KMS-11 (cell line): ENCODE data around the gene TTC21B.

Source experiments
- H2AFZ ChIP-seq: fragments of 200-600 bp; sonication (generic); 2 replicates; pipeline ENCODE4 v1.6.1; 2016; ENCODE audit warnings: antibody characterized with exemption, mixed run types, low read depth
- H3K27ac ChIP-seq: fragments of 200-600 bp; sonication (generic); 2 replicates; pipeline ENCODE4 v1.6.1; 2016; ENCODE audit warnings: mild to moderate bottlenecking, mixed run types
- H3K27me3 ChIP-seq: fragments of 200-600 bp; sonication (generic); 2 replicates; pipeline ENCODE4 v1.6.1; 2017; ENCODE audit warnings: mild to moderate bottlenecking, low read depth, mixed run types, moderate library complexity; ENCODE audit not compliant: insufficient read depth
- H3K36me3 ChIP-seq: fragments of 200-600 bp; sonication (generic); 2 replicates; pipeline ENCODE4 v1.6.1; 2017; ENCODE audit warnings: mild to moderate bottlenecking, mixed run types; ENCODE audit not compliant: insufficient read depth
- H3K4me1 ChIP-seq: fragments of 200-600 bp; sonication (generic); 2 replicates; pipeline ENCODE4 v1.6.1; 2016; ENCODE audit warnings: mild to moderate bottlenecking, low read depth, mixed run types; ENCODE audit not compliant: poor library complexity, severe bottlenecking
- H3K4me2 ChIP-seq: fragments of 200-600 bp; sonication (generic); 2 replicates; pipeline ENCODE4 v1.7.0; 2016; ENCODE audit warnings: mild to moderate bottlenecking, mixed run types
- H3K4me3 ChIP-seq: fragments of 200-600 bp; sonication (generic); IDR thresholded peaks from 2 replicates; pipeline ENCODE4 v1.6.1; 2017; ENCODE audit warnings: low read depth, low read length, mixed read lengths; ENCODE audit not compliant: insufficient read depth
- H3K79me2 ChIP-seq: fragments of 200-600 bp; sonication (generic); 2 replicates; pipeline ENCODE4 v1.6.1; 2016; ENCODE audit warnings: low read depth, mixed run types; ENCODE audit not compliant: insufficient read depth
- H3K9ac ChIP-seq: fragments of 200-600 bp; sonication (generic); 2 replicates; pipeline ENCODE4 v1.6.1; 2016; ENCODE audit warnings: mild to moderate bottlenecking, mixed run types
- H4K20me1 ChIP-seq: fragments of 200-600 bp; sonication (generic); 2 replicates; pipeline ENCODE4 v1.6.1; 2016; ENCODE audit warnings: mild to moderate bottlenecking, mixed run types; ENCODE audit not compliant: insufficient read depth
- TF ChIP-seq, protein P1 (sequence below): fragments of 200-600 bp; sonication (generic); conservative IDR thresholded peaks from 2 replicates; pipeline ENCODE4 v1.6.1; 2017; ENCODE audit warnings: low read depth, mild to moderate bottlenecking, antibody characterized with exemption, low read length, moderate library complexity, mixed read lengths

Gene TTC21B

DNA sequence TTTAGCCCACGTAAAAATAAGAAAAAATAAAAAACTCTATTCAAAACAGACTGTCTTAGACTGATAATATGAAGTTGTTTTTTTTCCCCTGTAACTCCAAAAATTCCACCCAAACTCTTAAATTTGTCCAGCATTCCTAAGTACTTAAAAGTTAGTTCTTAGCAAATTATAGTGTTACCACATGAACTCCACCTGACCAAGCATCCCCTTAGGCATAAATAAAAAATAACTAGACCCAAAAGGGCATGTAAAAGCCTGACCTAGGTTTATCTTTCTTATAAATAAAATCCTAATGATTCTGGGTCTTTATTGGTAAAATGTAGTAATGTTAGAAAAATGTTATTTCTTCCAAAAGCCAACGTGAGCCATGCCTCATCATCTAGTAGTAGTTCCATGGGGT is 54.3 kb downstream of the TTC21B start:
- no peak overlapping the region for H3K9ac ChIP-seq
- H3K4me3 ChIP-seq: no peak overlapping the region
- no peaks in the 10 kb centered on the region for H3K27me3 ChIP-seq
- no peaks in the 10 kb centered on the region for H3K4me1 ChIP-seq
- no peaks in the 10 kb centered on the region for H4K20me1 ChIP-seq
- no peak overlapping the region for H3K4me2 ChIP-seq
- TF ChIP-seq, protein P1, sequence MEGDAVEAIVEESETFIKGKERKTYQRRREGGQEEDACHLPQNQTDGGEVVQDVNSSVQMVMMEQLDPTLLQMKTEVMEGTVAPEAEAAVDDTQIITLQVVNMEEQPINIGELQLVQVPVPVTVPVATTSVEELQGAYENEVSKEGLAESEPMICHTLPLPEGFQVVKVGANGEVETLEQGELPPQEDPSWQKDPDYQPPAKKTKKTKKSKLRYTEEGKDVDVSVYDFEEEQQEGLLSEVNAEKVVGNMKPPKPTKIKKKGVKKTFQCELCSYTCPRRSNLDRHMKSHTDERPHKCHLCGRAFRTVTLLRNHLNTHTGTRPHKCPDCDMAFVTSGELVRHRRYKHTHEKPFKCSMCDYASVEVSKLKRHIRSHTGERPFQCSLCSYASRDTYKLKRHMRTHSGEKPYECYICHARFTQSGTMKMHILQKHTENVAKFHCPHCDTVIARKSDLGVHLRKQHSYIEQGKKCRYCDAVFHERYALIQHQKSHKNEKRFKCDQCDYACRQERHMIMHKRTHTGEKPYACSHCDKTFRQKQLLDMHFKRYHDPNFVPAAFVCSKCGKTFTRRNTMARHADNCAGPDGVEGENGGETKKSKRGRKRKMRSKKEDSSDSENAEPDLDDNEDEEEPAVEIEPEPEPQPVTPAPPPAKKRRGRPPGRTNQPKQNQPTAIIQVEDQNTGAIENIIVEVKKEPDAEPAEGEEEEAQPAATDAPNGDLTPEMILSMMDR: no peak
- no peaks in the 10 kb centered on the region for H3K36me3 ChIP-seq
- H3K79me2 ChIP-seq: no peaks in the 10 kb centered on the region
- H2AFZ ChIP-seq: no peak overlapping the region
- H3K27ac ChIP-seq: no peak overlapping the region

DNA sequence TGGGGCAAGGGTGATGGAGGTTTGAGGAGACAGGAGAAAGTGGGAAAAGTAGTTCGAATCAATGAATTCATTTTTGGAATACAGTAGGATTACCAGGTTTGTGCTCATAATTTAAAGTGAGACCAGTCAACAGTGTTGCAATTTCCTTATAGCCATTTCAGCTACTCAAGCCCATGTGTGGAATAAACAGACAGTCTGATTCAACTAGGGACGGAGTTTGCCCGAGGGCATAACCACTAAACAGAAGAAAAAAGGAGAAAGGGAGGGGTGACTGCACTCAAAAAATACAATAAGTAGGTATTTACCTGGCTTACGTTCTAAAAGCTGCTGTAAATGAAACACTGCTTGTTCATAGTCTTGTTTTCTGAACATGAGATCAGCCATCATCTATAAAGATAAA is 55.2 kb downstream of the TTC21B start:
- Histone ChIP-seq H3K79me2 (no peaks in the 10 kb centered on the region), H2AFZ (no peak overlapping the region), H3K4me2 (no peak overlapping the region), H3K9ac (no peak overlapping the region), H3K27me3 (no peaks in the 10 kb centered on the region), H3K27ac (no peak overlapping the region), H4K20me1 (no peaks in the 10 kb centered on the region), H3K36me3 (no peaks in the 10 kb centered on the region), H3K4me1 (no peaks in the 10 kb centered on the region), H3K4me3 (no peak overlapping the region)
- TF ChIP-seq, protein P1: no peak

DNA sequence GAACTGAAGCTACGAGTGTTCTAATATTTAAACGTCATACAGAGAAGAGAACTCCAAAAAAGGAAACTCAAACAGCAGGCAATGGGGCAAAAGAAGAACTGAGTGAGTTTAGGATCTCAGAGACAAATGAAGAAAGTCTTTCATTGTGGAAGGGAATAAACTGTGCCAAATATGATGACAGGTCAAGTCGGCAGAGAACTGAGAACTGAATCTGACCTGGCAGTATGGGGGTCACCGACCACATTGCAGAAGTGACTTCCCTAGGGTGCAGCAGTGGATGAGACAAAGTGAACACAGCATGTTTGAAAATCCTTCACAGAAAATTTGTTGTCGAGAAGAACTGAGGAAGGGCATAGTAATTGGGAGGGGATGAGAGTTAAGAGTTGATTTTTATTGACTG is 55.9 kb downstream of the TTC21B start:
- Histone ChIP-seq H3K4me3 (no peak overlapping the region), H3K79me2 (no peaks in the 10 kb centered on the region), H2AFZ (no peak overlapping the region), H3K36me3 (no peaks in the 10 kb centered on the region), H3K4me2 (no peak overlapping the region), H3K9ac (no peak overlapping the region), H3K27ac (no peak overlapping the region), H3K4me1 (no peaks in the 10 kb centered on the region), H4K20me1 (no peaks in the 10 kb centered on the region), H3K27me3 (no peaks in the 10 kb centered on the region)
- TF ChIP-seq, protein P1: no peak

DNA sequence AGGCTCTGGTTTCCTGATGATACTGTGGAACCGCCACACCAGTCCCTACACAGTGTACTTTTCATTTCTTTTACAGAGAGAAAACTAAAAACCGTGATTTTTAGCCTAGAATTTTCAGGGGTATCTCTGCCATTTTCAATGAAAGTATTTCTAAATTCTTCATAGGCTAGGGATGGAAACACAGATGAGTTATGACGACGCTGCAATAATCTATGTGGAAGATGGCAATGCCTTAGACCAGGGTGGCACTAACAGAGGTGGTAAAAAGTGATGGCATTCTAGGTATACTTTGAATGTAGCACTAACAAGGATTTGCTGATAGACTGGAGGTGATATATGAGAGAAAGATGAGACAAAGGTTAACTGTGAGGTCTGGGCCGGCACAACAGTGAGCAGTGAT is 56.5 kb downstream of the TTC21B start:
- H3K4me1 ChIP-seq: no peaks in the 10 kb centered on the region
- no peaks in the 10 kb centered on the region for H3K27me3 ChIP-seq
- H4K20me1 ChIP-seq: no peaks in the 10 kb centered on the region
- no peak overlapping the region for H2AFZ ChIP-seq
- no peak overlapping the region for H3K27ac ChIP-seq
- TF ChIP-seq, protein P1: no peak
- H3K36me3 ChIP-seq: no peaks in the 10 kb centered on the region
- H3K4me2 ChIP-seq: no peak overlapping the region
- H3K4me3 ChIP-seq: no peak overlapping the region
- H3K79me2 ChIP-seq: no peaks in the 10 kb centered on the region
- no peak overlapping the region for H3K9ac ChIP-seq

DNA sequence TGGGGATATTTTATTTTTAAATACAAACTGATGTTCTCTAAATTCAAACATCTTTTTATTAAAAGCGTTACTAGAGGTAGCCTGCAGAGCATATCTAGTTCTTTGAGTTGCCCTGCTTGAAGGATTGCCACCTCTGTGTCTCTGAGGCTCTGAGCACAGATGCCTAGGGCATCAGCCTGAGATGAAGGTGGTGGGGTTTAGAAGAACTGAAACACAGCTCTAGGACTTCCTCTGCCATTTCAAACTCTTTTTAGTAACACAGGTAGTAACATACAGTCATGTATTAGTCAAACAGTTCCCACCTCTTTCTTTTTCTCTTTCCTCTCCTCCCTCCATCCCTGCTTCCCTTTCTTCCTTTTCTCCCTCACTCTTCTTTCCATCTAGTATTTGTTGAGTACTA is 57.6 kb downstream of the TTC21B start:
- Histone ChIP-seq H3K27me3 (no peaks in the 10 kb centered on the region), H3K4me1 (no peaks in the 10 kb centered on the region), H3K4me2 (no peak overlapping the region), H3K36me3 (no peaks in the 10 kb centered on the region), H2AFZ (no peak overlapping the region), H3K4me3 (no peak overlapping the region), H3K79me2 (no peaks in the 10 kb centered on the region), H4K20me1 (no peaks in the 10 kb centered on the region), H3K9ac (no peak overlapping the region), H3K27ac (no peak overlapping the region)
- TF ChIP-seq, protein P1: no peak
